Peyer's patch (tissue), 4 donors: Measurements from ENCODE around the gene SETD2. TPM values are rescaled to one million over a fixed set of nuclear protein-coding genes. Genes with fewer than 3 reads are reported as not detected.

Experiments
- DNase-seq, 3 donors: peaks; one replicate each; pipeline ENCODE4 v3.0.0-alpha.2; 2017 to 2019
- H3K27ac ChIP-seq, 4 donors: fragments of 200-600 bp; sonication (generic); one replicate each; pipeline ENCODE4 v1.5.1; 2016 to 2019
- H3K27me3 ChIP-seq, 2 donors: fragments of 200-600 bp; sonication (generic); one replicate each; pipeline ENCODE4 v1.5.1; 2019
- H3K36me3 ChIP-seq, 3 donors: fragments of 200-600 bp; sonication (generic); one replicate each; pipeline ENCODE4 v1.5.1; 2016 to 2019
- H3K4me1 ChIP-seq, 4 donors: fragments of 200-600 bp; sonication (generic); one replicate each; pipeline ENCODE4 v1.5.1; 2016 to 2019
- H3K4me3 ChIP-seq, 4 donors: fragments of 200-600 bp; sonication (generic); 1 replicate in 3 of 4; 2 replicates in 1 of 4; pipeline ENCODE4 v1.5.1; 2016 to 2019; ENCODE audit warnings: mild to moderate bottlenecking in 1 of 4
- H3K9me3 ChIP-seq, 4 donors: fragments of 200-600 bp; sonication (generic); one replicate each; pipeline ENCODE4 v1.5.1; 2016 to 2019; ENCODE audit warnings: mild to moderate bottlenecking in 1 of 4
- CTCF ChIP-seq, 6 experiments: fragments of 450-650 bp in 4 of 6; fragments of 200-600 bp in 2 of 6; sonication (generic) in 1 of 6; IDR thresholded peaks; one replicate each; pipeline ENCODE4 v1.5.1; 2017 to 2019; ENCODE audit warnings: antibody characterized with exemption in 6 of 6, mild to moderate bottlenecking in 3 of 6, moderate library complexity in 1 of 6
- POLR2A ChIP-seq, 2 donors: fragments of 450-650 bp; IDR thresholded peaks; one replicate each; pipeline ENCODE4 v1.5.1; 2017; ENCODE audit warnings: antibody characterized with exemption in 2 of 2, mild to moderate bottlenecking in 2 of 2, moderate library complexity in 2 of 2
- total RNA-seq, 4 donors: library from RNA; depleted of rRNA; stranded (reverse); fragments of >200 nt; gene quantifications; one replicate each; pipeline ENCODE4 v1.1.0, GENCODE V29; 2016

Gene SETD2
- total RNA-seq, 4 donors from 2014 or later: 75.8 to 173 (median 82.2) TPM

- Histone ChIP-seq H3K36me3 (peaks cover 0 to 84% (median 0%) of the 10 kb centered on the region in 3 donors), H3K9me3 (no peaks in the 10 kb centered on the region), H3K27ac (no peak overlapping the region), H3K4me1 (peaks cover 0 to 5% (median 0%) of the 10 kb centered on the region in 4 donors), H3K27me3 (no peaks in the 10 kb centered on the region), H3K4me3 (no peak overlapping the region)
- TF ChIP-seq POLR2A (IDR thresholded peaks at IDR 0.05) (no peak), CTCF (IDR thresholded peaks at IDR 0.05) (no peak)
- peak in 1 of 3 donors; percentile 32 for DNase-seq
Observed at GRCh38 chr3:47001731-47002170, 162.2 kb downstream of the SETD2 start.

GRCh38 chr3:47000922-47001730 lies 162.8 kb downstream of the SETD2 start:
- H3K27ac ChIP-seq: no peak overlapping the region
- peaks cover 0 to 78% (median 0%) of the 10 kb centered on the region in 3 donors for H3K36me3 ChIP-seq
- H3K4me3 ChIP-seq: no peak overlapping the region
- H3K4me1 ChIP-seq: peaks cover 0 to 5% (median 0%) of the 10 kb centered on the region in 4 donors
- no peaks in the 10 kb centered on the region for H3K27me3 ChIP-seq
- no peak for TF ChIP-seq CTCF (IDR thresholded peaks at IDR 0.05)
- TF ChIP-seq POLR2A (IDR thresholded peaks at IDR 0.05): no peak
- DNase-seq: no peak
- no peaks in the 10 kb centered on the region for H3K9me3 ChIP-seq

- no peak for TF ChIP-seq CTCF (IDR thresholded peaks at IDR 0.05)
- no peak for TF ChIP-seq POLR2A (IDR thresholded peaks at IDR 0.05)
- Histone ChIP-seq H3K27ac (no peak overlapping the region), H3K36me3 (peaks cover 0 to 70% (median 0%) of the 10 kb centered on the region in 3 donors), H3K4me3 (no peak overlapping the region), H3K27me3 (no peaks in the 10 kb centered on the region), H3K4me1 (peaks cover 0 to 5% (median 0%) of the 10 kb centered on the region in 4 donors), H3K9me3 (no peaks in the 10 kb centered on the region)
- peak in 1 of 3 donors; percentile 25 for DNase-seq
Observed at GRCh38 chr3:47000198-47000815, 163.6 kb downstream of the SETD2 start.

DNA sequence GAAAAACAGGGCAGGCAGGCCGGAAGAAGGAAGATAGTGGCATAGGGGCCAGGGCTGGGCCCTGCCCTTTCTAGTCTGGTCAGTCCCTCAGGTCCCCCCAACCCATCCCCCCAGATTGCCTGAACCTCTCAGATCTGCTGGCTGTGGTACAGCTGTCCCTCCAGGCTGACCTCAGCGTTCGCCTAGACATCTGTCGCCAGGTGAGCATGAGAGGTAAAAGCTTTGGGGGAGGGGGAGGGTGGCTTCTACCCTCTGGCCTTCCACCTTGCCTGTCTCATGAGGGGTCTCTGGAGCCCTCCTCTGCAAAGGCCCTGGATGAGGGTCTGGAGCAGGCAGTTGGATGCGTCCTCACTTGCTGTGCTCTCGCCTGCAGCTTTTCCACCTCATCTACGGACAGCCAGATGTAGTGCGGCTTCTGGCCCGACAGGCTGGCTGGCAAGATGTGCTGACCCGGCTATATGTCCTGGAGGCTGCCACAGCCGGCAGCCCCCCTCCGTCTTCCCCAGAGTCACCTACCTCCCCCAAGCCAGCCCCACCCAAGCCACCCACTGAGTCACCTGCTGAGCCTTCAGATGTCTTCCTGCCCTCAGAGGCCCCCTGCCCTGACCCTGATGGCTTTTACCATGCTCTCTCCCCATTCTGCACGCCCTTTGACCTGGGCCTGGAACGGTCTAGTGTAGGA lies 164.3 kb downstream of the SETD2 start:
- H3K36me3 ChIP-seq: peaks cover 0 to 69% (median 0%) of the 10 kb centered on the region in 3 donors
- no peak overlapping the region for H3K4me3 ChIP-seq
- DNase-seq: peak in 1 of 3 donors; percentile 34
- no peak overlapping the region for H3K27ac ChIP-seq
- no peaks in the 10 kb centered on the region for H3K27me3 ChIP-seq
- no peaks in the 10 kb centered on the region for H3K9me3 ChIP-seq
- TF ChIP-seq CTCF (IDR thresholded peaks at IDR 0.05) (no peak), POLR2A (IDR thresholded peaks at IDR 0.05) (no peak)
- peaks cover 0 to 5% (median 0%) of the 10 kb centered on the region in 4 donors for H3K4me1 ChIP-seq

- peak in 1 of 3 donors; percentile 43 for DNase-seq
- H3K27me3 ChIP-seq: no peaks in the 10 kb centered on the region
- H3K27ac ChIP-seq: no peak overlapping the region
- no peaks in the 10 kb centered on the region for H3K9me3 ChIP-seq
- peaks cover 0 to 69% (median 0%) of the 10 kb centered on the region in 3 donors for H3K36me3 ChIP-seq
- TF ChIP-seq POLR2A (IDR thresholded peaks at IDR 0.05): no peak
- peak in 1 of 6 experiments; percentile 2 for TF ChIP-seq CTCF (IDR thresholded peaks at IDR 0.05)
- peaks cover 0 to 5% (median 0%) of the 10 kb centered on the region in 4 donors for H3K4me1 ChIP-seq
- H3K4me3 ChIP-seq: no peak overlapping the region
Observed at GRCh38 chr3:46998852-46999515, 164.9 kb downstream of the SETD2 start.
